ENCODE data around the gene ZBTB7C.

DNA sequence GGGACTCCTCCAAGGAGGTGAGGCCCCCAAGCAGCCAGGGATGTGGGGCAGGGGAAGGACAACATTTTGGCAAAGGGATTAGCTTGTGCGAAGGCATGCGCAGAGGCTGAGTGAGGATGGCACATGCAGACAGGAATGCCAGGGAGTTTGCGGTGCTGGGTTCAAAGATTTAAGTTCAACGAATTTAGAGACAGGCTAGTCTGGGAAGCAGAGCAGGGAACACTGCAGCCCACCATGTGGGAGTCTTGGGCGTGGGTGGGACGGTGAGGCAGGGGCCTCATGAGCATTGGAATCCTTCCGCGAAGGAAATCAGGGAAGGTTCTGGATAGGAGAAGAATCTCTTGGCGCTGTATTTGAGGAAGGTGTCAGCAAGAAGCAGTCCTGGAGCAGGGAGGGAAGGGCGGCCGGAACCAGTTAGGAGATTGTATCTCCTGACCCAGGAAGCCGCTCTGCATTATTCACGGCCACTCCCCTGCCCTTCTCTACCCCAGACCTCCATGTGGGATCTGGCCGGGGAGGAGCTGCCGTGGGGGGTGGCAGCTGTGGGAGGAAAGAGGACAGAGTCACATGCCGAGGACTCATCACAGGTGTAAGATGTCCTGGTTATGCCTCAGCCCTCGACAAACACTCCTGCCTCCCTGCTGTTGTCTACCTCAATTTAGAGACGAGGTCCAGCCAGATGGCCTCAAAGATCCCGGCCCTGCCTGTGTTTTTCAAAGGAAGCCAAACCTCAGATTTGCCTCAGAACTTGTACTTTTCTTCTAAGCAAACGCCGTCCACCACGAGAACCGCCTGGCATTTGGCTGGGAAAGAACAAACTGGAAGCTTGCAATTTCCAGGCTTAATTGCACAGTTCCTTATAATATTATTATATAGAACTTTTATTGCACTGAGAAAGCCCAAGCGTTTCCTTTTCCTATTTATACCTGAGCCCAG, 355.0 kb downstream of the ZBTB7C start:
- TF ChIP-seq, protein P1, sequence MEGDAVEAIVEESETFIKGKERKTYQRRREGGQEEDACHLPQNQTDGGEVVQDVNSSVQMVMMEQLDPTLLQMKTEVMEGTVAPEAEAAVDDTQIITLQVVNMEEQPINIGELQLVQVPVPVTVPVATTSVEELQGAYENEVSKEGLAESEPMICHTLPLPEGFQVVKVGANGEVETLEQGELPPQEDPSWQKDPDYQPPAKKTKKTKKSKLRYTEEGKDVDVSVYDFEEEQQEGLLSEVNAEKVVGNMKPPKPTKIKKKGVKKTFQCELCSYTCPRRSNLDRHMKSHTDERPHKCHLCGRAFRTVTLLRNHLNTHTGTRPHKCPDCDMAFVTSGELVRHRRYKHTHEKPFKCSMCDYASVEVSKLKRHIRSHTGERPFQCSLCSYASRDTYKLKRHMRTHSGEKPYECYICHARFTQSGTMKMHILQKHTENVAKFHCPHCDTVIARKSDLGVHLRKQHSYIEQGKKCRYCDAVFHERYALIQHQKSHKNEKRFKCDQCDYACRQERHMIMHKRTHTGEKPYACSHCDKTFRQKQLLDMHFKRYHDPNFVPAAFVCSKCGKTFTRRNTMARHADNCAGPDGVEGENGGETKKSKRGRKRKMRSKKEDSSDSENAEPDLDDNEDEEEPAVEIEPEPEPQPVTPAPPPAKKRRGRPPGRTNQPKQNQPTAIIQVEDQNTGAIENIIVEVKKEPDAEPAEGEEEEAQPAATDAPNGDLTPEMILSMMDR (IDR thresholded peaks at IDR 0.05) = no peak
- TF ChIP-seq POLR2A (IDR thresholded peaks at IDR 0.05) = no peak
- no peak for TF ChIP-seq POLR2AphosphoS5 (IDR thresholded peaks at IDR 0.05)
